CD4-positive, alpha-beta T cell treated with Interleukin-17A for 1 hour (primary cell): ENCODE measurements around the gene PPBP.

ENCODE experiments used
- DNase-seq: peaks from one replicate; pipeline ENCODE4 v3.0.0-alpha.2; 2020

Gene PPBP

DNA sequence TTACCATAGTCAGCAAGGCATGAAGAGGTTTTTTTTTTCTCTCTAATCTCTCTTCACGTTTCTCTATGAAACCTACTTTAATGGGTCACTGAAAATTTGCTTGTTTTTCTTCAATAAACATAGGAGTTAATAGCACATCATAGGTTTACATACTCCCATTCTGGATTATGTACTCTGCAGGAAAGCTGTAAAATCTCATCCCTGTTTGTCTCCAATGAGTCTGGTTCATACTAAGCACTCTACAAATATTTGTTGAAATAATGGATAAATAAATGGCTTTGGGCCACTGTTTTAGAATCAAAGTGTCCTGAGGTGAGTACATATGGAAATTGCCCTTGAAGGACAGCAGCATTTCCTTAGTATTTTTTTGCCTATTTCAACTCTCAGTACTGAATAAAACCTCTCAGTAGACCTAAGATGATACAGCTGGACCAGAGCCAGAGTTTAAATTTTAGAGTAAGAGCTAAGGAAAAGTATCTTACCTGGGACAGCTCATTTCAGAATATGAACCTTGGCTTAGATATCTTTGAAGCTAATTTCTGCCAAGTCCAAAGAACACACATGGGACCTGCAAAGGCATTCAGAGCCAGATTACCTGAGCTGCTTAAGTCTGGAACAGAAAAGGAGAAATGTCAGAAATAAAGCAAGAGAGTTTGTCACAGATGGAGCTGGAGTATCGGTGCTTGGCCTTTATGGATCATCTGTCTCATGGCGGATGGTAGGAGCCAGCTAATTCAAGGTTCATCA, 40.6 kb downstream of the PPBP start:
- no peak for DNase-seq

DNA sequence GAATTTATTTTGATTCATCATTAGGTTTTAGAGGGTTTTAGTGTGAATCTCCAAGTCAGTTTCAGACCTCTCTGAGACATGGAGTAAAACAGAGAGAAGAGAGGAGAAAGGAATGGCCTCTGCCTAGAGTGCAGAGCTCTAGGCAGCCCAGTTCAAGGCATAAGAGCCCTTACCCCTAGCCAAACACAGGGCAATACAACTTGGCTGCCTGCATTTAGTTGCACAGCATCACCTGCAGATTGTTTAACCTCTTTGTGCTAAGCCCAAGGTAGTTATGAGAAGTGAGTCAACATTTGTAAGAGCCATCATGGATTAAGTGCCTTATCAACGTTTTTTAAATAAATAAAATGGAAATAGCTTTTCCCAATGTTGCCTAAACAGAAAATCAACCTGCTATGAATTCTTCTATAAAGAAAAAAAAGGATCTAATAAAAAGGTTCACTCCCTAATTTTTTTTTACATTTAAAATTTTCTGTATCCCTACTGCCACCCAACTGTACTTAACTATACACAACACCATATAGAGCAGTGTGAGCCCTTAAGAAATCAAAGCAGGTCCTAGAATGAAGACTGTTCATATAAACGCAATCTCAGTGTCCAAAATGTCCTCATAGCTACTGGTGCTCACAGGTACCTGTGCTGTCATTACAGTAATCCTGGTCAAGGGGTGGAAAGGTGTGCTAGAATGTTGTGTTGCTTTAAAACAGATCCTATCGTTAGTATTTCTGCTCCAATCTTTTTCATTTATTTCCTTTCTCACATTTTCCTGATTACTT, 42.1 kb downstream of the PPBP start:
- DNase-seq: no peak

- no peak for DNase-seq
Measured at GRCh38 chr4:73945140-73945539, 42.9 kb downstream of the PPBP start.

- no peak for DNase-seq
Measured at GRCh38 chr4:73944061-73944875, 43.7 kb downstream of the PPBP start.

- no peak for DNase-seq
Measured at GRCh38 chr4:73943555-73943954, 44.4 kb downstream of the PPBP start.

DNA sequence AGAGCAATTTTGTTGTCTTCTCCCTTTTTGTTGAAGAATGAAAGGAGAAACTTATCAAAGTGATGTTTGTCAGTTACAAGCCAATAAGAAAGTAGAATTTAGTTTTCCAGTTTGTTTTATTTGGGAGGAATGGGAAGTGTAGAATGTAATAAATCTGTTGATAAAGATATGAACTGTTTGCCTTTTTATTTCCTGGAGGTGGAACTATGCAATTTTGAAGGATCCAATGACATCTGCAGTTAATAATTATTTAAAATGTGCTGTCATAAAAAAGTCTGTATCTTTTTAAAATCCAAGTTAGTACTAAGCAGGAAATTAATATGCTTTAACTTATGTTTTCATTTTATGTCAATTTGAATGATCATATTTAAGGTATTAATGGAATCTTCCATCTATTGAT, 51.0 kb downstream of the PPBP start:
- DNase-seq: no peak
